HepG2 (cell line): ENCODE data around the gene SYTL3. TPM values are rescaled to one million over a fixed set of nuclear protein-coding genes. Genes with fewer than 3 reads are reported as not detected.

ENCODE experiments used
- FOSL2 ChIP-seq: sonication (generic); formaldehyde crosslinking; IDR thresholded peaks from 2 replicates; pipeline ENCODE4 v1.4.0; 2020; ENCODE audit warnings: missing genetic modification reagents
- GFI1 ChIP-seq: sonication (generic); formaldehyde crosslinking; IDR thresholded peaks from 2 replicates; pipeline ENCODE4 v1.5.0; 2020; ENCODE audit warnings: missing genetic modification reagents, mild to moderate bottlenecking, borderline replicate concordance
- KAT7 ChIP-seq: IDR thresholded peaks from 2 replicates; pipeline ENCODE4 v1.6.1; 2018; ENCODE audit warnings: borderline replicate concordance, missing compliant biosample characterization
- MED13 ChIP-seq: sonication (generic); formaldehyde crosslinking; IDR thresholded peaks from 2 replicates; pipeline ENCODE4 v1.5.0; 2020; ENCODE audit warnings: missing genetic modification reagents
- MTA1 ChIP-seq: sonication (generic); formaldehyde crosslinking; IDR thresholded peaks from 2 replicates; pipeline ENCODE4 v1.4.0; 2020; ENCODE audit warnings: missing genetic modification reagents, mild to moderate bottlenecking, borderline replicate concordance
- NCOA1 ChIP-seq: sonication (generic); formaldehyde crosslinking; IDR thresholded peaks from 2 replicates; pipeline ENCODE4 v1.9.0; 2021; ENCODE audit warnings: missing genetic modification reagents
- SAFB2 ChIP-seq: sonication (generic); formaldehyde crosslinking; IDR thresholded peaks from 2 replicates; pipeline ENCODE4 v1.5.1; 2020; ENCODE audit warnings: missing genetic modification reagents, low read depth, mild to moderate bottlenecking, borderline replicate concordance
- SOX13 ChIP-seq, 3 experiments: fragments of 450-650 bp in 1 of 3; sonication (generic) in 1 of 3; formaldehyde crosslinking in 1 of 3; IDR thresholded peaks in 2 of 3; conservative IDR thresholded peaks in 1 of 3; 2 replicates each; pipeline versions ENCODE4 v1.5.0 to v1.6.1; 2016 to 2020; ENCODE audit warnings: antibody characterized with exemption in 1 of 3, mild to moderate bottlenecking in 1 of 3, missing compliant biosample characterization in 1 of 3, missing genetic modification reagents in 1 of 3, moderate library complexity in 1 of 3
- SRSF9 ChIP-seq: fragments of 200-400 bp; formaldehyde crosslinking; IDR thresholded peaks from 2 replicates; pipeline ENCODE4 v1.6.1; 2018; ENCODE audit warnings: borderline replicate concordance, mild to moderate bottlenecking, low read depth, low read length; ENCODE audit not compliant: insufficient read depth, poor library complexity, severe bottlenecking
- SSRP1 ChIP-seq: IDR thresholded peaks from 2 replicates; pipeline ENCODE4 v1.6.1; 2016; ENCODE audit warnings: control low read depth
- ZBTB20 ChIP-seq: sonication (generic); formaldehyde crosslinking; IDR thresholded peaks from 2 replicates; pipeline ENCODE4 v1.8.1; 2023; ENCODE audit warnings: missing genetic modification reagents, low read depth, mild to moderate bottlenecking, borderline replicate concordance
- ZFP36L2 ChIP-seq: sonication (generic); formaldehyde crosslinking; IDR thresholded peaks from 2 replicates; pipeline ENCODE4 v1.4.0; 2020; ENCODE audit warnings: missing genetic modification reagents
- ZFY ChIP-seq: sonication (generic); formaldehyde crosslinking; IDR thresholded peaks from 2 replicates; pipeline ENCODE4 v1.4.0; 2020; ENCODE audit warnings: missing genetic modification reagents
- ZNF124 ChIP-seq: sonication (generic); formaldehyde crosslinking; IDR thresholded peaks from 2 replicates; pipeline ENCODE4 v1.4.0; 2020; ENCODE audit warnings: missing genetic modification reagents
- ZNF451 ChIP-seq: sonication (generic); formaldehyde crosslinking; IDR thresholded peaks from 2 replicates; pipeline ENCODE4 v1.5.0; 2020; ENCODE audit warnings: mild to moderate bottlenecking, missing genetic modification reagents
- ZNF724P ChIP-seq: sonication (generic); formaldehyde crosslinking; IDR thresholded peaks from 2 replicates; pipeline ENCODE4 v1.8.0; 2022; ENCODE audit warnings: missing genetic modification reagents, borderline replicate concordance
- ZNF780A ChIP-seq: sonication (generic); formaldehyde crosslinking; IDR thresholded peaks from 2 replicates; pipeline ENCODE4 v1.8.0; 2022; ENCODE audit warnings: mild to moderate bottlenecking, missing genetic modification reagents, moderate library complexity
- polyA plus RNA-seq, 8 experiments: library from polyadenylated mRNA; depleted of rRNA in 3 of 8; stranded (reverse) in 7 of 8; unstranded in 1 of 8; fragments of >200 nt; fragmentation: Illumina TruSeq in 4 of 8; extraction: Trizol in 4 of 8; gene quantifications; 2 replicates each; pipeline versions ENCODE4 v1.2.1 to v1.2.3, GENCODE V29; 2011 to 2016; ENCODE audit warnings: low read depth in 4 of 8, missing spikeins in 1 of 8, mixed read lengths in 1 of 8; ENCODE audit not compliant: insufficient read depth in 1 of 8
- total RNA-seq, 5 experiments: library from RNA; depleted of rRNA; stranded (reverse); fragments of >200 nt; fragmentation: Illumina TruSeq; extraction: Trizol; gene quantifications; 2 replicates each; pipeline ENCODE4 v1.2.3, GENCODE V29; 2016; ENCODE audit warnings: low read depth in 1 of 5
- TF ChIP-seq, protein P1 (sequence below): sonication (generic); formaldehyde crosslinking; IDR thresholded peaks from 2 replicates; pipeline ENCODE4 v1.8.0; 2023; ENCODE audit warnings: mild to moderate bottlenecking, missing genetic modification reagents
- TF ChIP-seq, protein P2 (sequence below): sonication (generic); formaldehyde crosslinking; IDR thresholded peaks from 2 replicates; pipeline ENCODE4 v1.5.0; 2020; ENCODE audit warnings: mild to moderate bottlenecking, missing genetic modification reagents, borderline replicate concordance
- TF ChIP-seq, protein P3 (sequence below): sonication (generic); formaldehyde crosslinking; IDR thresholded peaks from 2 replicates; pipeline ENCODE4 v1.8.0; 2022; ENCODE audit warnings: missing genetic modification reagents, mild to moderate bottlenecking, borderline replicate concordance

SYTL3 gene
- total and polyA plus RNA-seq, 2 of the 13 experiments (the other 11 are each of a cell fraction or from before 2014, with no cell fraction given): 0.11 to 0.28 TPM

DNA sequence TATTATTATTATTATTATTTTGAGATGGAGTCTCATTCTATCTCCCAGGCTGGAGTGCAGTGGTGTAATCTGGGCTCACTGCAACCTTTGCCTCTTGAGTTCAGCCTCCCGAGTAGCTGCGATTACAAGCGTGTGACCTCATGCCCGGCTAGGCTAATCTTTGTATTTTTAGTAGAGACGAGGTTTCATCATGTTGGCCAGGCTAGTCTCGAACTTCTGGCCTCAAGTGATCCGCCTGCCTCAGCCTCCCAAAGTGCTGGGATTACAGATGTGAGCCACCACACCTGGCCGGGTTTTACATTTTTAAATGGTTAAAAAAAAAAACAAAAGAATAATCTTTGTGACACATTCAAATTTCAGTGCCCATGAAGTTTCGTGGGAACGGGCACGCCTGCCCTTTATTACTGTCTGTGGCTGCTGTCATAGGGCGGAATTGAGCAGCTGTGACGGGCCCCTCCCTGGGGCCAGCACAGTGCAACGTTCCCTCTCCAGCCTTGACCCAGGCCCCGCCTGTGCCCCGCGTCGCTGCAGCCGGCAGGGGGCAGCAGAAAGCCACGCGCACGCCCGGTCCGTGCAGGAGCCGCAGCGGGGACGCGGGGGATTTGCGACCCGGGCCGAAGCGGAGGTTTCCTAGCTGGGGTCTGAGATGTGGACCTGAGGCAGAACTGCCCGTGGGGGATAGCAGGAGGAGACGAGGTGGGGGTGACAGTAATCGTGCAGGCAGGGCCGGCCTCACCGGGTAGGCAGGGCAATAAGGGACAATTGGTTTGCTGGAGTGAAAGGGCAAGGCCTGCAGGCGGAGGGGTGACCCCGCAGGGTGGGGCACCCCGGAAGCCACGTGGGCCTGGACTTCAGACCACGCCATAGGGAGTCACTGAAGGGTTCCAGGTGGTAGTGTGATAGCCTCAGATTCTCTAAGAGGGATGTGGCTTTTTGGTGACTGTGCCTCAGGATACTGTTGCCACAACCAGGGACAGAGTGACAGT is 54.3 kb downstream of the SYTL3 start (continued):
- TF ChIP-seq, protein P1, sequence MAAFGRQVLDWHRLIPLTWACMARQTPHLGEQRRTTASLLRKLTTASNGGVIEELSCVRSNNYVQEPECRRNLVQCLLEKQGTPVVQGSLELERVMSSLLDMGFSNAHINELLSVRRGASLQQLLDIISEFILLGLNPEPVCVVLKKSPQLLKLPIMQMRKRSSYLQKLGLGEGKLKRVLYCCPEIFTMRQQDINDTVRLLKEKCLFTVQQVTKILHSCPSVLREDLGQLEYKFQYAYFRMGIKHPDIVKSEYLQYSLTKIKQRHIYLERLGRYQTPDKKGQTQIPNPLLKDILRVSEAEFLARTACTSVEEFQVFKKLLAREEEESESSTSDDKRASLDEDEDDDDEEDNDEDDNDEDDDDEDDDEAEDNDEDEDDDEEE (CRISPR knock-in tag): peak; percentile 78; the same call in 1 of the 2 replicates
- TF ChIP-seq ZFY (CRISPR knock-in tag) (peak; percentile 80), FOSL2 (CRISPR knock-in tag) (peak; percentile 24), SOX13 (IDR thresholded peaks at IDR 0.05) (no peak), SOX13 (CRISPR knock-in tag; conservative IDR thresholded peaks at IDR 0.05 in 1 of 2, IDR thresholded peaks at IDR 0.05 in 1 of 2) (peak in 1 of 2 experiments; percentile 59; a peak in 1 of 4 replicates), ZBTB20 (peak; percentile 83), SSRP1 (CRISPR knock-in tag) (0 out of 2 replicates have a peak, but pooled peaks have one; percentile 44), ZNF724P (CRISPR knock-in tag) (no peak; the same call in 1 of the 2 replicates), ZFP36L2 (CRISPR knock-in tag) (no peak; the same call in 1 of the 2 replicates), MED13 (CRISPR knock-in tag) (0 out of 2 replicates have a peak, but pooled peaks have one; percentile 80), SRSF9 (no peak), GFI1 (CRISPR knock-in tag) (peak; percentile 74; the same call in 1 of the 2 replicates), ZNF780A (CRISPR knock-in tag) (no peak), ZNF451 (CRISPR knock-in tag) (peak; percentile 94), KAT7 (no peak), MTA1 (CRISPR knock-in tag) (peak; percentile 91; the same call in 1 of the 2 replicates), ZNF124 (CRISPR knock-in tag) (peak; percentile 55; the same call in 1 of the 2 replicates), SAFB2 (CRISPR knock-in tag) (peak; percentile 89), NCOA1 (CRISPR knock-in tag) (peak; percentile 83; the same call in 1 of the 2 replicates)
- TF ChIP-seq, protein P2, sequence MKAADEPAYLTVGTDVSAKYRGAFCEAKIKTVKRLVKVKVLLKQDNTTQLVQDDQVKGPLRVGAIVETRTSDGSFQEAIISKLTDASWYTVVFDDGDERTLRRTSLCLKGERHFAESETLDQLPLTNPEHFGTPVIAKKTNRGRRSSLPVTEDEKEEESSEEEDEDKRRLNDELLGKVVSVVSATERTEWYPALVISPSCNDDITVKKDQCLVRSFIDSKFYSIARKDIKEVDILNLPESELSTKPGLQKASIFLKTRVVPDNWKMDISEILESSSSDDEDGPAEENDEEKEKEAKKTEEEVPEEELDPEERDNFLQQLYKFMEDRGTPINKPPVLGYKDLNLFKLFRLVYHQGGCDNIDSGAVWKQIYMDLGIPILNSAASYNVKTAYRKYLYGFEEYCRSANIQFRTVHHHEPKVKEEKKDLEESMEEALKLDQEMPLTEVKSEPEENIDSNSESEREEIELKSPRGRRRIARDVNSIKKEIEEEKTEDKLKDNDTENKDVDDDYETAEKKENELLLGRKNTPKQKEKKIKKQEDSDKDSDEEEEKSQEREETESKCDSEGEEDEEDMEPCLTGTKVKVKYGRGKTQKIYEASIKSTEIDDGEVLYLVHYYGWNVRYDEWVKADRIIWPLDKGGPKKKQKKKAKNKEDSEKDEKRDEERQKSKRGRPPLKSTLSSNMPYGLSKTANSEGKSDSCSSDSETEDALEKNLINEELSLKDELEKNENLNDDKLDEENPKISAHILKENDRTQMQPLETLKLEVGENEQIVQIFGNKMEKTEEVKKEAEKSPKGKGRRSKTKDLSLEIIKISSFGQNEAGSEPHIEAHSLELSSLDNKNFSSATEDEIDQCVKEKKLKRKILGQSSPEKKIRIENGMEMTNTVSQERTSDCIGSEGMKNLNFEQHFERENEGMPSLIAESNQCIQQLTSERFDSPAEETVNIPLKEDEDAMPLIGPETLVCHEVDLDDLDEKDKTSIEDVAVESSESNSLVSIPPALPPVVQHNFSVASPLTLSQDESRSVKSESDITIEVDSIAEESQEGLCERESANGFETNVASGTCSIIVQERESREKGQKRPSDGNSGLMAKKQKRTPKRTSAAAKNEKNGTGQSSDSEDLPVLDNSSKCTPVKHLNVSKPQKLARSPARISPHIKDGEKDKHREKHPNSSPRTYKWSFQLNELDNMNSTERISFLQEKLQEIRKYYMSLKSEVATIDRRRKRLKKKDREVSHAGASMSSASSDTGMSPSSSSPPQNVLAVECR: peak; percentile 87
- TF ChIP-seq, protein P3, sequence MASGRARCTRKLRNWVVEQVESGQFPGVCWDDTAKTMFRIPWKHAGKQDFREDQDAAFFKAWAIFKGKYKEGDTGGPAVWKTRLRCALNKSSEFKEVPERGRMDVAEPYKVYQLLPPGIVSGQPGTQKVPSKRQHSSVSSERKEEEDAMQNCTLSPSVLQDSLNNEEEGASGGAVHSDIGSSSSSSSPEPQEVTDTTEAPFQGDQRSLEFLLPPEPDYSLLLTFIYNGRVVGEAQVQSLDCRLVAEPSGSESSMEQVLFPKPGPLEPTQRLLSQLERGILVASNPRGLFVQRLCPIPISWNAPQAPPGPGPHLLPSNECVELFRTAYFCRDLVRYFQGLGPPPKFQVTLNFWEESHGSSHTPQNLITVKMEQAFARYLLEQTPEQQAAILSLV (CRISPR knock-in tag): peak; percentile 92
